Neural cell (in vitro differentiated cells): Measurements from ENCODE around the gene SMIM22. TPM values are rescaled to one million over a fixed set of nuclear protein-coding genes. Genes with fewer than 3 reads are reported as not detected.

ENCODE experiments used
- H2AFZ ChIP-seq: fragments of 200-600, 300-800 bp; sonication (generic), shearing (Covaris generic); 2 replicates; pipeline ENCODE4 v1.6.0; 2014; ENCODE audit warnings: low read depth, mild to moderate bottlenecking, antibody characterized with exemption, low read length, moderate library complexity
- H3F3A ChIP-seq: fragments of 200-600 bp; shearing (Covaris generic); 2 replicates; pipeline ENCODE4 v1.6.1; 2016; ENCODE audit warnings: mild to moderate bottlenecking, moderate library complexity, mixed read lengths, antibody characterized with exemption, low read length; ENCODE audit not compliant: insufficient read depth, poor library complexity, severe bottlenecking
- H3K27ac ChIP-seq: fragments of 200-600, 300-800 bp; sonication (generic), shearing (Covaris generic); 2 replicates; pipeline ENCODE4 v1.5.1; 2014; ENCODE audit warnings: mild to moderate bottlenecking, low read length, moderate library complexity
- H3K27me3 ChIP-seq: fragments of 300-800, 200-600 bp; sonication (generic), shearing (Covaris generic); 2 replicates; pipeline ENCODE4 v1.6.0; 2014; ENCODE audit warnings: mild to moderate bottlenecking, low read depth, low read length, moderate library complexity; ENCODE audit not compliant: insufficient read depth
- H3K36me3 ChIP-seq: fragments of 300-800, 200-600 bp; sonication (generic), shearing (Covaris generic); 2 replicates; pipeline ENCODE4 v1.5.1; 2014; ENCODE audit warnings: mild to moderate bottlenecking, antibody characterized with exemption, low read length, moderate library complexity; ENCODE audit not compliant: insufficient read depth
- H3K4me2 ChIP-seq: fragments of 300-800, 200-600 bp; sonication (generic), shearing (Covaris generic); 2 replicates; pipeline ENCODE4 v1.6.0; 2014; ENCODE audit warnings: mild to moderate bottlenecking, low read length
- H3K4me3 ChIP-seq: fragments of 300-800, 200-600 bp; sonication (generic), shearing (Covaris generic); 2 replicates; pipeline ENCODE4 v1.5.1; 2014; ENCODE audit warnings: mild to moderate bottlenecking, low read length, moderate library complexity
- H3K79me2 ChIP-seq: fragments of 200-600 bp; shearing (Covaris generic); replicated peaks from 2 replicates; pipeline ENCODE4 v1.6.0; 2014; ENCODE audit warnings: mild to moderate bottlenecking, low read length, moderate library complexity; ENCODE audit not compliant: insufficient read depth
- H3K9ac ChIP-seq: fragments of 300-800, 200-600 bp; sonication (generic), shearing (Covaris generic); 2 replicates; pipeline ENCODE4 v1.6.1; 2016; ENCODE audit warnings: mild to moderate bottlenecking, low read length, mixed read lengths
- H3K9me2 ChIP-seq: fragments of 200-600 bp; shearing (Covaris generic); 2 replicates; pipeline ENCODE4 v1.6.1; 2016; ENCODE audit warnings: mild to moderate bottlenecking, low read length, mixed read lengths; ENCODE audit not compliant: insufficient read depth
- H3K9me3 ChIP-seq: fragments of 200-600, 300-800 bp; sonication (generic), shearing (Covaris generic); 2 replicates; pipeline ENCODE4 v1.6.1; 2016; ENCODE audit warnings: mild to moderate bottlenecking, mixed run types, low read length, moderate library complexity, mixed read lengths
- H4K20me1 ChIP-seq: fragments of 200-600 bp; shearing (Covaris generic); 2 replicates; pipeline ENCODE4 v1.6.1; 2016; ENCODE audit warnings: mild to moderate bottlenecking, mixed run types; ENCODE audit not compliant: insufficient read depth
- CTCF ChIP-seq: fragments of 450-650 bp; IDR thresholded peaks from 2 replicates; pipeline ENCODE4 v1.5.1; 2014; ENCODE audit warnings: antibody characterized with exemption, mild to moderate bottlenecking, moderate library complexity; ENCODE audit not compliant: poor library complexity, severe bottlenecking
- EP300 ChIP-seq: fragments of 450-650 bp; conservative IDR thresholded peaks from 2 replicates; pipeline ENCODE4 v1.6.1; 2014; ENCODE audit warnings: antibody characterized with exemption, mild to moderate bottlenecking, moderate library complexity; ENCODE audit not compliant: poor library complexity, severe bottlenecking
- EZH2 ChIP-seq: fragments of 200-600, 300-800 bp; shearing (Covaris generic), sonication (generic); IDR thresholded peaks from 2 replicates; pipeline ENCODE4 v1.6.1; 2014; ENCODE audit warnings: antibody characterized with exemption, low read length, borderline replicate concordance, mild to moderate bottlenecking; ENCODE audit not compliant: insufficient read depth, poor library complexity, severe bottlenecking
- MXI1 ChIP-seq: fragments of 450-650 bp; conservative IDR thresholded peaks from 2 replicates; pipeline ENCODE4 v1.6.1; 2014; ENCODE audit warnings: antibody characterized with exemption, mild to moderate bottlenecking; ENCODE audit not compliant: poor library complexity, severe bottlenecking
- POLR2AphosphoS5 ChIP-seq: IDR thresholded peaks from 2 replicates; pipeline ENCODE4 v1.6.1; 2012
- RAD21 ChIP-seq: fragments of 450-650 bp; conservative IDR thresholded peaks from 2 replicates; pipeline ENCODE4 v1.6.1; 2014; ENCODE audit warnings: antibody characterized with exemption, mild to moderate bottlenecking, moderate library complexity
- REST ChIP-seq: IDR thresholded peaks from 2 replicates; pipeline ENCODE4 v1.6.1; 2012; ENCODE audit warnings: borderline replicate concordance
- SMC3 ChIP-seq: fragments of 450-650 bp; conservative IDR thresholded peaks from 2 replicates; pipeline ENCODE4 v1.6.1; 2014; ENCODE audit warnings: antibody characterized with exemption, mild to moderate bottlenecking, moderate library complexity; ENCODE audit not compliant: poor library complexity
- TAF1 ChIP-seq: IDR thresholded peaks from 2 replicates; pipeline ENCODE4 v1.6.1; 2012; ENCODE audit warnings: low read depth
- polyA plus RNA-seq: library from polyadenylated mRNA; depleted of rRNA; stranded (reverse); fragments of >200 nt; gene quantifications from 2 replicates; pipeline ENCODE4 v1.2.3, GENCODE V29; 2014

The SMIM22 gene
- polyA plus RNA-seq, 1 donor from 2014 or later: not detected

GRCh38 chr16:4772351-4772750 is 22.8 kb upstream of the SMIM22 start:
- TF ChIP-seq REST: no peak
- no peak for TF ChIP-seq RAD21
- no peak for TF ChIP-seq SMC3
- no peak for TF ChIP-seq POLR2AphosphoS5
- TF ChIP-seq CTCF: no peak
- TF ChIP-seq MXI1: no peak
- no peak for TF ChIP-seq EZH2
- TF ChIP-seq EP300: no peak
- TF ChIP-seq TAF1: no peak
- H3K9ac ChIP-seq: no peak overlapping the region
- H3K36me3 ChIP-seq: no peaks in the 10 kb centered on the region
- H2AFZ ChIP-seq: no peak overlapping the region
- H3K9me2 ChIP-seq: no peaks in the 10 kb centered on the region
- H4K20me1 ChIP-seq: no peaks in the 10 kb centered on the region
- H3K4me3 ChIP-seq: no peak overlapping the region
- H3F3A ChIP-seq: no peaks in the 10 kb centered on the region
- H3K9me3 ChIP-seq: no peaks in the 10 kb centered on the region
- H3K4me2 ChIP-seq: no peak overlapping the region
- H3K79me2 ChIP-seq: no peaks in the 10 kb centered on the region
- no peak overlapping the region for H3K27ac ChIP-seq
- H3K27me3 ChIP-seq: no peaks in the 10 kb centered on the region

GRCh38 chr16:4775005-4775404 is 20.2 kb upstream of the SMIM22 start:
- no peaks in the 10 kb centered on the region for H4K20me1 ChIP-seq
- no peaks in the 10 kb centered on the region for H3K27me3 ChIP-seq
- TF ChIP-seq EP300 (no peak), RAD21 (no peak), TAF1 (no peak), CTCF (no peak), SMC3 (no peak), POLR2AphosphoS5 (no peak), MXI1 (no peak), EZH2 (no peak), REST (no peak)
- no peak overlapping the region for H2AFZ ChIP-seq
- H3K27ac ChIP-seq: no peak overlapping the region
- H3K4me2 ChIP-seq: no peak overlapping the region
- H3K36me3 ChIP-seq: no peaks in the 10 kb centered on the region
- no peak overlapping the region for H3K9ac ChIP-seq
- no peaks in the 10 kb centered on the region for H3K9me3 ChIP-seq
- no peaks in the 10 kb centered on the region for H3F3A ChIP-seq
- H3K79me2 ChIP-seq: no peaks in the 10 kb centered on the region
- no peak overlapping the region for H3K4me3 ChIP-seq
- no peaks in the 10 kb centered on the region for H3K9me2 ChIP-seq
